T47D (cell line): ENCODE results near the gene CDH8.

Experiments used
- DNase-seq, 2 experiments: peaks; one replicate each; pipeline versions ENCODE4 v3.0.0 to v3.0.0-alpha.2; 2011 to 2012; ENCODE audit warnings: low read depth in 1 of 2, low spot score in 1 of 2
- JUND ChIP-seq: IDR thresholded peaks from 2 replicates; pipeline ENCODE4 v1.6.1; 2012; ENCODE audit warnings: low read depth
- in situ Hi-C: cut with HindIII; loops from 2 replicates; pipeline ENCODE4 v1.10.0; 2016; ENCODE audit warnings: low sequenced_read_pairs, low pct_unique_long_range_greater_than_20kb

CDH8 gene

GRCh38 chr16:61908426-61908825, 127.8 kb downstream of the CDH8 start:
- no peak for TF ChIP-seq JUND
- in situ Hi-C loops: no loop called here

GRCh38 chr16:61901689-61902088, 134.5 kb downstream of the CDH8 start:
- no peak for DNase-seq
- TF ChIP-seq JUND: no peak
- in situ Hi-C loops: no loop called here

More at GRCh38 chr16:61908426-61908825, 127.8 kb downstream of the CDH8 start:
- no peak for DNase-seq

GRCh38 chr16:61900482-61900881, 135.8 kb downstream of the CDH8 start:
- TF ChIP-seq JUND: no peak
- no peak for DNase-seq
- in situ Hi-C loops: no loop called here

- no peak for TF ChIP-seq JUND
- DNase-seq: no peak
- in situ Hi-C loops: no loop called here
These were observed 138.6 kb downstream of the CDH8 start for GRCh38 chr16:61897657-61898056.

- in situ Hi-C loops: no loop called here
- DNase-seq: no peak
- TF ChIP-seq JUND: no peak
These were observed 143.7 kb downstream of the CDH8 start for GRCh38 chr16:61892531-61892930.

- in situ Hi-C loops: no loop called here
- DNase-seq: no peak
- no peak for TF ChIP-seq JUND
These were observed 144.8 kb downstream of the CDH8 start for GRCh38 chr16:61891460-61891859.

- no peak for TF ChIP-seq JUND
- in situ Hi-C loops: no loop called here
- DNase-seq: no peak
These were observed 145.9 kb downstream of the CDH8 start for GRCh38 chr16:61890386-61890785.

- TF ChIP-seq JUND: no peak
- DNase-seq: no peak
- in situ Hi-C loops: no loop called here
These were observed 148.3 kb downstream of the CDH8 start for GRCh38 chr16:61887903-61888302.

GRCh38 chr16:61885343-61885742, 150.9 kb downstream of the CDH8 start:
- in situ Hi-C loops: no loop called here
- no peak for DNase-seq

GRCh38 chr16:61879306-61879705, 156.9 kb downstream of the CDH8 start:
- no peak for TF ChIP-seq JUND
- DNase-seq: no peak
- in situ Hi-C loops: no loop called here

More at GRCh38 chr16:61885343-61885742, 150.9 kb downstream of the CDH8 start:
- no peak for TF ChIP-seq JUND

- no peak for DNase-seq
- no peak for TF ChIP-seq JUND
- in situ Hi-C loops: no loop called here
These were observed 158.8 kb downstream of the CDH8 start for GRCh38 chr16:61877436-61877835.

GRCh38 chr16:61872778-61873119, 163.5 kb downstream of the CDH8 start:
- DNase-seq: no peak
- no peak for TF ChIP-seq JUND
- in situ Hi-C loops: no loop called here

GRCh38 chr16:61871837-61872777, 164.1 kb downstream of the CDH8 start:
- in situ Hi-C loops: no loop called here
- TF ChIP-seq JUND: no peak
- DNase-seq: no peak
